Neural cell (in vitro differentiated cells): Measurements from ENCODE around the gene BLOC1S1. TPM values are rescaled to one million over a fixed set of nuclear protein-coding genes. Genes with fewer than 3 reads are reported as not detected.

Source experiments
- H2AFZ ChIP-seq: fragments of 200-600, 300-800 bp; sonication (generic), shearing (Covaris generic); 2 replicates; pipeline ENCODE4 v1.6.0; 2014; ENCODE audit warnings: low read depth, mild to moderate bottlenecking, antibody characterized with exemption, low read length, moderate library complexity
- H3F3A ChIP-seq: fragments of 200-600 bp; shearing (Covaris generic); 2 replicates; pipeline ENCODE4 v1.6.1; 2016; ENCODE audit warnings: mild to moderate bottlenecking, moderate library complexity, mixed read lengths, antibody characterized with exemption, low read length; ENCODE audit not compliant: insufficient read depth, poor library complexity, severe bottlenecking
- H3K27ac ChIP-seq: fragments of 200-600, 300-800 bp; sonication (generic), shearing (Covaris generic); 2 replicates; pipeline ENCODE4 v1.5.1; 2014; ENCODE audit warnings: mild to moderate bottlenecking, low read length, moderate library complexity
- H3K27me3 ChIP-seq: fragments of 300-800, 200-600 bp; sonication (generic), shearing (Covaris generic); 2 replicates; pipeline ENCODE4 v1.6.0; 2014; ENCODE audit warnings: mild to moderate bottlenecking, low read depth, low read length, moderate library complexity; ENCODE audit not compliant: insufficient read depth
- H3K36me3 ChIP-seq: fragments of 300-800, 200-600 bp; sonication (generic), shearing (Covaris generic); 2 replicates; pipeline ENCODE4 v1.5.1; 2014; ENCODE audit warnings: mild to moderate bottlenecking, antibody characterized with exemption, low read length, moderate library complexity; ENCODE audit not compliant: insufficient read depth
- H3K4me2 ChIP-seq: fragments of 300-800, 200-600 bp; sonication (generic), shearing (Covaris generic); 2 replicates; pipeline ENCODE4 v1.6.0; 2014; ENCODE audit warnings: mild to moderate bottlenecking, low read length
- H3K4me3 ChIP-seq: fragments of 300-800, 200-600 bp; sonication (generic), shearing (Covaris generic); 2 replicates; pipeline ENCODE4 v1.5.1; 2014; ENCODE audit warnings: mild to moderate bottlenecking, low read length, moderate library complexity
- H3K79me2 ChIP-seq: fragments of 200-600 bp; shearing (Covaris generic); replicated peaks from 2 replicates; pipeline ENCODE4 v1.6.0; 2014; ENCODE audit warnings: mild to moderate bottlenecking, low read length, moderate library complexity; ENCODE audit not compliant: insufficient read depth
- H3K9ac ChIP-seq: fragments of 300-800, 200-600 bp; sonication (generic), shearing (Covaris generic); 2 replicates; pipeline ENCODE4 v1.6.1; 2016; ENCODE audit warnings: mild to moderate bottlenecking, low read length, mixed read lengths
- H3K9me2 ChIP-seq: fragments of 200-600 bp; shearing (Covaris generic); 2 replicates; pipeline ENCODE4 v1.6.1; 2016; ENCODE audit warnings: mild to moderate bottlenecking, low read length, mixed read lengths; ENCODE audit not compliant: insufficient read depth
- H3K9me3 ChIP-seq: fragments of 200-600, 300-800 bp; sonication (generic), shearing (Covaris generic); 2 replicates; pipeline ENCODE4 v1.6.1; 2016; ENCODE audit warnings: mild to moderate bottlenecking, mixed run types, low read length, moderate library complexity, mixed read lengths
- H4K20me1 ChIP-seq: fragments of 200-600 bp; shearing (Covaris generic); 2 replicates; pipeline ENCODE4 v1.6.1; 2016; ENCODE audit warnings: mild to moderate bottlenecking, mixed run types; ENCODE audit not compliant: insufficient read depth
- CTCF ChIP-seq: fragments of 450-650 bp; IDR thresholded peaks from 2 replicates; pipeline ENCODE4 v1.5.1; 2014; ENCODE audit warnings: antibody characterized with exemption, mild to moderate bottlenecking, moderate library complexity; ENCODE audit not compliant: poor library complexity, severe bottlenecking
- EP300 ChIP-seq: fragments of 450-650 bp; conservative IDR thresholded peaks from 2 replicates; pipeline ENCODE4 v1.6.1; 2014; ENCODE audit warnings: antibody characterized with exemption, mild to moderate bottlenecking, moderate library complexity; ENCODE audit not compliant: poor library complexity, severe bottlenecking
- EZH2 ChIP-seq: fragments of 200-600, 300-800 bp; shearing (Covaris generic), sonication (generic); IDR thresholded peaks from 2 replicates; pipeline ENCODE4 v1.6.1; 2014; ENCODE audit warnings: antibody characterized with exemption, low read length, borderline replicate concordance, mild to moderate bottlenecking; ENCODE audit not compliant: insufficient read depth, poor library complexity, severe bottlenecking
- MXI1 ChIP-seq: fragments of 450-650 bp; conservative IDR thresholded peaks from 2 replicates; pipeline ENCODE4 v1.6.1; 2014; ENCODE audit warnings: antibody characterized with exemption, mild to moderate bottlenecking; ENCODE audit not compliant: poor library complexity, severe bottlenecking
- POLR2AphosphoS5 ChIP-seq: IDR thresholded peaks from 2 replicates; pipeline ENCODE4 v1.6.1; 2012
- RAD21 ChIP-seq: fragments of 450-650 bp; conservative IDR thresholded peaks from 2 replicates; pipeline ENCODE4 v1.6.1; 2014; ENCODE audit warnings: antibody characterized with exemption, mild to moderate bottlenecking, moderate library complexity
- REST ChIP-seq: IDR thresholded peaks from 2 replicates; pipeline ENCODE4 v1.6.1; 2012; ENCODE audit warnings: borderline replicate concordance
- SMC3 ChIP-seq: fragments of 450-650 bp; conservative IDR thresholded peaks from 2 replicates; pipeline ENCODE4 v1.6.1; 2014; ENCODE audit warnings: antibody characterized with exemption, mild to moderate bottlenecking, moderate library complexity; ENCODE audit not compliant: poor library complexity
- TAF1 ChIP-seq: IDR thresholded peaks from 2 replicates; pipeline ENCODE4 v1.6.1; 2012; ENCODE audit warnings: low read depth
- polyA plus RNA-seq: library from polyadenylated mRNA; depleted of rRNA; stranded (reverse); fragments of >200 nt; gene quantifications from 2 replicates; pipeline ENCODE4 v1.2.3, GENCODE V29; 2014

The BLOC1S1 gene
- polyA plus RNA-seq, 1 donor from 2014 or later: 217 TPM

- TF ChIP-seq MXI1: peak; percentile 43
- no peak for TF ChIP-seq SMC3
- Histone ChIP-seq H3K4me2 (peak overlapping the region; percentile 57), H3F3A (no peaks in the 10 kb centered on the region), H2AFZ (peak overlapping the region; percentile 41), H3K4me3 (peak overlapping the region; percentile 82), H3K9ac (peak overlapping the region; percentile 56), H3K27ac (no peak overlapping the region), H3K79me2 (no peaks in the 10 kb centered on the region), H3K36me3 (no peaks in the 10 kb centered on the region), H3K27me3 (peaks cover 10% of the 10 kb centered on the region), H3K9me3 (no peaks in the 10 kb centered on the region), H3K9me2 (no peaks in the 10 kb centered on the region), H4K20me1 (no peaks in the 10 kb centered on the region)
These were observed 8.6 kb upstream of the BLOC1S1 start for GRCh38 chr12:55707219-55707671.

- H3K9me3 ChIP-seq: no peaks in the 10 kb centered on the region
- H2AFZ ChIP-seq: peak within 1 kb of the TSS; percentile 65
- H3K4me3 ChIP-seq: peak within 1 kb of the TSS; percentile 82
- no peaks in the 10 kb centered on the region for H3K79me2 ChIP-seq
- peak within 1 kb of the TSS; percentile 57 for H3K4me2 ChIP-seq
- H3K27ac ChIP-seq: no peak within 1 kb of the TSS
- H4K20me1 ChIP-seq: no peaks in the 10 kb centered on the region
- TF ChIP-seq TAF1 (no peak), POLR2AphosphoS5 (peak; percentile 22)
- H3K36me3 ChIP-seq: no peaks in the 10 kb centered on the region
- no peaks in the 10 kb centered on the region for H3F3A ChIP-seq
- H3K9me2 ChIP-seq: no peaks in the 10 kb centered on the region
- peak within 1 kb of the TSS; percentile 56 for H3K9ac ChIP-seq
- peaks cover 10% of the 10 kb centered on the region for H3K27me3 ChIP-seq
These were observed 7.8 kb upstream of the BLOC1S1 start, which contains the start of gene ITGA7 for GRCh38 chr12:55707841-55708694. TSS of gene ITGA7 (minus strand) at chr12:55707904. CDS start at chr12:55707682, 222 bp downstream.

- Histone ChIP-seq H3K4me3 (peak overlapping the region; percentile 82), H4K20me1 (no peaks in the 10 kb centered on the region), H3K27me3 (peaks cover 10% of the 10 kb centered on the region), H3F3A (no peaks in the 10 kb centered on the region), H2AFZ (no peak overlapping the region), H3K9me2 (no peaks in the 10 kb centered on the region), H3K27ac (no peak overlapping the region), H3K36me3 (no peaks in the 10 kb centered on the region), H3K4me2 (no peak overlapping the region), H3K79me2 (no peaks in the 10 kb centered on the region), H3K9ac (no peak overlapping the region), H3K9me3 (no peaks in the 10 kb centered on the region)
- no peak for TF ChIP-seq POLR2AphosphoS5
- TF ChIP-seq SMC3: no peak
- no peak for TF ChIP-seq RAD21
These were observed 7.1 kb upstream of the BLOC1S1 start for GRCh38 chr12:55708695-55709233.

GRCh38 chr12:55711786-55712553, 3.9 kb upstream of the BLOC1S1 start:
- no peaks in the 10 kb centered on the region for H3K9me3 ChIP-seq
- no peak overlapping the region for H3K9ac ChIP-seq
- H3K27ac ChIP-seq: no peak overlapping the region
- peaks cover 10% of the 10 kb centered on the region for H3K27me3 ChIP-seq
- no peak overlapping the region for H3K4me2 ChIP-seq
- no peaks in the 10 kb centered on the region for H3F3A ChIP-seq
- no peak overlapping the region for H2AFZ ChIP-seq
- no peaks in the 10 kb centered on the region for H4K20me1 ChIP-seq
- no peaks in the 10 kb centered on the region for H3K9me2 ChIP-seq
- TF ChIP-seq CTCF (no peak), MXI1 (no peak), REST (no peak), SMC3 (no peak), RAD21 (no peak), POLR2AphosphoS5 (no peak), TAF1 (no peak), EP300 (no peak), EZH2 (no peak)
- H3K36me3 ChIP-seq: no peaks in the 10 kb centered on the region
- H3K79me2 ChIP-seq: peaks cover 4% of the 10 kb centered on the region
- no peak overlapping the region for H3K4me3 ChIP-seq
